Chondrocyte (in vitro differentiated cells): ENCODE measurements around the gene TMEM150A. TPM values are rescaled to one million over a fixed set of nuclear protein-coding genes. Genes with fewer than 3 reads are reported as not detected.

Experiments
- DNase-seq: peaks from one replicate; pipeline ENCODE4 v3.0.0; 2021; ENCODE audit warnings: mixed read lengths, low spot score
- H3K27ac Mint-ChIP-seq: one replicate; pipeline ENCODE4 v1.8.0; 2021; ENCODE audit warnings: mild to moderate bottlenecking, moderate library complexity, mixed read lengths; ENCODE audit not compliant: unreplicated experiment
- H3K27me3 Mint-ChIP-seq: 2 replicates; pipeline ENCODE4 v1.8.0; 2021; ENCODE audit warnings: low read depth, mixed read lengths
- H3K36me3 Mint-ChIP-seq: 2 replicates; pipeline ENCODE4 v1.8.0; 2021; ENCODE audit warnings: low read depth, mixed read lengths
- H3K4me1 Mint-ChIP-seq: 2 replicates; pipeline ENCODE4 v1.8.0; 2021; ENCODE audit warnings: low read depth, mild to moderate bottlenecking, mixed read lengths
- H3K4me3 Mint-ChIP-seq: one replicate; pipeline ENCODE4 v1.8.0; 2021; ENCODE audit warnings: mild to moderate bottlenecking, moderate library complexity, mixed read lengths; ENCODE audit not compliant: unreplicated experiment
- H3K9me3 Mint-ChIP-seq: 2 replicates; pipeline ENCODE4 v1.8.0; 2021; ENCODE audit warnings: low read depth, mixed read lengths
- total RNA-seq: library from RNA; stranded (reverse); gene quantifications from 3 replicates; pipeline ENCODE4 v1.2.1, GENCODE V29; 2021
- TF ChIP-seq, protein P1 (sequence below): fragments of 200-600 bp; sonication (generic); IDR thresholded peaks from 2 replicates; pipeline ENCODE4 v1.5.0; 2021; ENCODE audit warnings: antibody characterized with exemption, mild to moderate bottlenecking, moderate library complexity

Gene TMEM150A
- total RNA-seq, 1 donor from 2014 or later = 17.9 TPM

GRCh38 chr2:85600951-85601770 lies 1.3 kb downstream of the TMEM150A start:
- H3K9me3 Mint-ChIP-seq = no peaks in the 10 kb centered on the region
- H3K4me1 Mint-ChIP-seq = peaks cover 55% of the 10 kb centered on the region
- no peaks in the 10 kb centered on the region for H3K36me3 Mint-ChIP-seq
- H3K27ac Mint-ChIP-seq = peak overlapping the region; percentile 80
- peak overlapping the region; percentile 83 for H3K4me3 Mint-ChIP-seq
- H3K27me3 Mint-ChIP-seq = no peaks in the 10 kb centered on the region
- DNase-seq = no peak
- TF ChIP-seq, protein P1, sequence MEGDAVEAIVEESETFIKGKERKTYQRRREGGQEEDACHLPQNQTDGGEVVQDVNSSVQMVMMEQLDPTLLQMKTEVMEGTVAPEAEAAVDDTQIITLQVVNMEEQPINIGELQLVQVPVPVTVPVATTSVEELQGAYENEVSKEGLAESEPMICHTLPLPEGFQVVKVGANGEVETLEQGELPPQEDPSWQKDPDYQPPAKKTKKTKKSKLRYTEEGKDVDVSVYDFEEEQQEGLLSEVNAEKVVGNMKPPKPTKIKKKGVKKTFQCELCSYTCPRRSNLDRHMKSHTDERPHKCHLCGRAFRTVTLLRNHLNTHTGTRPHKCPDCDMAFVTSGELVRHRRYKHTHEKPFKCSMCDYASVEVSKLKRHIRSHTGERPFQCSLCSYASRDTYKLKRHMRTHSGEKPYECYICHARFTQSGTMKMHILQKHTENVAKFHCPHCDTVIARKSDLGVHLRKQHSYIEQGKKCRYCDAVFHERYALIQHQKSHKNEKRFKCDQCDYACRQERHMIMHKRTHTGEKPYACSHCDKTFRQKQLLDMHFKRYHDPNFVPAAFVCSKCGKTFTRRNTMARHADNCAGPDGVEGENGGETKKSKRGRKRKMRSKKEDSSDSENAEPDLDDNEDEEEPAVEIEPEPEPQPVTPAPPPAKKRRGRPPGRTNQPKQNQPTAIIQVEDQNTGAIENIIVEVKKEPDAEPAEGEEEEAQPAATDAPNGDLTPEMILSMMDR = no peak

DNA sequence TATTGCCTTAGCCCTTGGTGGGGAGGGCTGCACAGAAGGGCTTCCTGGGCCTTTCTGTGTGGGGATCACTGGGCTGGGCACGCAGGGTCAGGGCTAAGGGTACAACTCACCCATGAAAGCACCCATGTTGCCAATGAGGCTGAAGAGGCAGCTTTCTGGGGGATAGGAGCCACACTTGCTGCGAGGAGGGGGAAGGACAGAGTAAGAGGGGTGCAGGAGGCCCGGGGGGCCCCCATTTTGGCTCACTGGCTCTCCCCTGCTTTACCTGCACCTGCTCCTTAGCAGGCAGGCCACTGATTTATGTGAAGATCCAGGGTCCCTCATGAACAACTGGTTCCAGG lies 2.3 kb downstream of the TMEM150A start:
- H3K27ac Mint-ChIP-seq = no peak overlapping the region
- no peaks in the 10 kb centered on the region for H3K9me3 Mint-ChIP-seq
- TF ChIP-seq, protein P1 = no peak
- no peak for DNase-seq
- no peaks in the 10 kb centered on the region for H3K36me3 Mint-ChIP-seq
- no peaks in the 10 kb centered on the region for H3K27me3 Mint-ChIP-seq
- H3K4me3 Mint-ChIP-seq = no peak overlapping the region
- peaks cover 50% of the 10 kb centered on the region for H3K4me1 Mint-ChIP-seq

- no peaks in the 10 kb centered on the region for H3K9me3 Mint-ChIP-seq
- TF ChIP-seq, protein P1 = no peak
- H3K4me3 Mint-ChIP-seq = no peak overlapping the region
- no peaks in the 10 kb centered on the region for H3K27me3 Mint-ChIP-seq
- DNase-seq = no peak
- H3K36me3 Mint-ChIP-seq = no peaks in the 10 kb centered on the region
- no peak overlapping the region for H3K27ac Mint-ChIP-seq
- peaks cover 50% of the 10 kb centered on the region for H3K4me1 Mint-ChIP-seq
Measured at GRCh38 chr2:85599468-85600234, 2.8 kb downstream of the TMEM150A start.

- Mint-ChIP-seq H3K27me3 (no peaks in the 10 kb centered on the region), H3K9me3 (no peaks in the 10 kb centered on the region), H3K27ac (no peak overlapping the region), H3K4me1 (peaks cover 46% of the 10 kb centered on the region), H3K4me3 (no peak overlapping the region), H3K36me3 (no peaks in the 10 kb centered on the region)
- DNase-seq = no peak
- TF ChIP-seq, protein P1 = no peak
Measured at GRCh38 chr2:85598594-85599340, 3.7 kb downstream of the TMEM150A start.

- Mint-ChIP-seq H3K4me3 (peak overlapping the region; percentile 98), H3K9me3 (no peaks in the 10 kb centered on the region), H3K36me3 (no peaks in the 10 kb centered on the region), H3K4me1 (peaks cover 39% of the 10 kb centered on the region), H3K27ac (no peak overlapping the region), H3K27me3 (no peaks in the 10 kb centered on the region)
- TF ChIP-seq, protein P1 = no peak
- DNase-seq = no peak
Measured at GRCh38 chr2:85597241-85597640, 5.3 kb downstream of the TMEM150A start.
